Esophagus muscularis mucosa (tissue), 4 donors: Measurements from ENCODE around the gene SPANXN2. TPM values are rescaled to one million over a fixed set of nuclear protein-coding genes. Genes with fewer than 3 reads are reported as not detected.

Source experiments
- DNase-seq: peaks from one replicate; pipeline ENCODE4 v3.0.0-alpha.2; 2017; ENCODE audit errors: extremely low spot score
- H3K27ac ChIP-seq, 4 donors: fragments of 200-600 bp; sonication (generic); replicated peaks in 1 of 4; 1 replicate in 3 of 4; 2 replicates in 1 of 4; pipeline ENCODE4 v1.5.1; 2016 to 2019; ENCODE audit warnings: mild to moderate bottlenecking in 1 of 4
- H3K27me3 ChIP-seq, 4 donors: fragments of 200-600 bp; sonication (generic); one replicate each; pipeline versions ENCODE4 v1.5.1 to v1.6.0; 2016 to 2019
- H3K36me3 ChIP-seq, 4 donors: fragments of 200-600 bp; sonication (generic); one replicate each; pipeline ENCODE4 v1.5.1; 2016 to 2019
- H3K4me1 ChIP-seq, 4 donors: fragments of 200-600 bp; sonication (generic); one replicate each; pipeline ENCODE4 v1.5.1; 2016 to 2019
- H3K4me3 ChIP-seq, 4 donors: fragments of 200-600 bp; sonication (generic); 1 replicate in 2 of 4; 2 replicates in 2 of 4; pipeline ENCODE4 v1.5.1; 2016 to 2019; ENCODE audit warnings: mild to moderate bottlenecking in 4 of 4, moderate library complexity in 1 of 4
- H3K9me3 ChIP-seq, 4 donors: fragments of 200-600 bp; sonication (generic); 1 replicate in 3 of 4; 2 replicates in 1 of 4; pipeline ENCODE4 v1.5.1; 2016 to 2019
- EP300 ChIP-seq: sonication (generic); formaldehyde crosslinking; IDR thresholded peaks from one replicate; pipeline ENCODE4 v1.6.1; 2017; ENCODE audit warnings: antibody characterized with exemption
- POLR2A ChIP-seq: fragments of 450-650 bp; IDR thresholded peaks from one replicate; pipeline ENCODE4 v1.6.1; 2017; ENCODE audit warnings: antibody characterized with exemption, moderate library complexity, mild to moderate bottlenecking, low read depth
- POLR2AphosphoS5 ChIP-seq, 2 donors: sonication (generic); formaldehyde crosslinking; IDR thresholded peaks; one replicate each; pipeline ENCODE4 v1.6.1; 2017; ENCODE audit warnings: antibody characterized with exemption in 2 of 2
- WGBS: methylation state at CpG from one replicate; pipeline ENCODE4 v1.1.5; 2018; 5-methylcytosine and 5-hydroxymethylcytosine counted together
- intact Hi-C: fragments of 100-400 bp; cut with DNase I; formaldehyde crosslinking; loops from one replicate; pipeline ENCODE4 v1.15.1; 2023
- total RNA-seq, 4 donors: library from RNA; depleted of rRNA; stranded (reverse); fragments of >200 nt; gene quantifications; one replicate each; pipeline versions ENCODE4 v1.1.0 to v1.2.1, GENCODE V29; 2016
- TF ChIP-seq, protein P1 (sequence below), 3 experiments: fragments of 200-600 bp in 2 of 3; fragments of 450-650 bp in 1 of 3; sonication (generic) in 2 of 3; IDR thresholded peaks; one replicate each; pipeline ENCODE4 v1.5.1; 2017 to 2019; ENCODE audit warnings: antibody characterized with exemption in 3 of 3, mild to moderate bottlenecking in 2 of 3, moderate library complexity in 1 of 3

Gene SPANXN2
- total RNA-seq, 4 donors from 2014 or later = not detected

DNA sequence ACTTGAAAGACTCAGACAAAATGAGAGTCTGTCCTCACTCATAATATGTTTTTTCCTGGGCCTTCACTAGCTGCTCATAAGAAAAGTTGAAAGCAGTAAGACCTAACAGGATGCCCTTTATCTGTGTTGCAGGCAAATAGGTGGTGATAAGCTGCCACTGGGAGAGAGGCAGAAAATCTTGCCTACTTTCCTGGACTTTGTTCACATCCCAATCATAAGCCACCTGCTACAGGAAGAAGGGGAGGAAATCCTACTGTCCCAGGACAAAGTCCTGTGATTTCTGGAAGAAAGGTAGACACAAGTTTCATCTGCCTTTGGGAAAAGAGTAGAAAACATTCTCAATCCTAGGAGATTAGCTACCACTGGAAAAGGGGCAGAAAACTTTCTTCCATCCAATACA, 13.3 kb upstream of the SPANXN2 start:
- intact Hi-C loops = no loop called here
- no peaks in the 10 kb centered on the region for H3K27me3 ChIP-seq

DNA sequence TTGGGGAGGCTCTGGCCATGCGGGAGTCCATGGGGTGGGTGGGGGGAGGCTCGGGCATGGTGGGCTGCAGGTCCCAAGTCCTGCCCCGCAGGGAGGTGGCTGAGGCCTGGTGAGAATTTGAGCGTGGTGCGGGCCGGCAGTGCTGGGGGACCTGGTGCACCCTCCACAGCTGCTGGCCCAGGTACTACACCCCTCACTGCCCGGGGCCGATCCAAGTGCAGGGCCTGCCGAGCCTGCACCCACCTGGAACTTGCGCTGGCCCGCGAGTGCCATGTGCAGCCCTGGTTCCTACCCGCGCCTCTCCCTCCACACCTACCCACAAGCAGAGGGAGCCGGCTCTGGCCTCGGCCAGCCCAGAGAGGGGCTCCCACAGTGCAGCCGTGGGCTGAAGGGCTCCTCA, 5.7 kb upstream of the SPANXN2 start:
- DNase-seq = no peak
- Histone ChIP-seq H3K9me3 (peaks cover 0 to 9% (median 0%) of the 10 kb centered on the region in 4 donors), H3K27ac (no peak overlapping the region), H3K4me3 (no peak overlapping the region), H3K27me3 (no peaks in the 10 kb centered on the region), H3K36me3 (no peaks in the 10 kb centered on the region), H3K4me1 (no peaks in the 10 kb centered on the region)
- TF ChIP-seq POLR2AphosphoS5 (IDR thresholded peaks at IDR 0.05) = no peak
- no peak for TF ChIP-seq POLR2A
- TF ChIP-seq EP300 = no peak
- TF ChIP-seq, protein P1, sequence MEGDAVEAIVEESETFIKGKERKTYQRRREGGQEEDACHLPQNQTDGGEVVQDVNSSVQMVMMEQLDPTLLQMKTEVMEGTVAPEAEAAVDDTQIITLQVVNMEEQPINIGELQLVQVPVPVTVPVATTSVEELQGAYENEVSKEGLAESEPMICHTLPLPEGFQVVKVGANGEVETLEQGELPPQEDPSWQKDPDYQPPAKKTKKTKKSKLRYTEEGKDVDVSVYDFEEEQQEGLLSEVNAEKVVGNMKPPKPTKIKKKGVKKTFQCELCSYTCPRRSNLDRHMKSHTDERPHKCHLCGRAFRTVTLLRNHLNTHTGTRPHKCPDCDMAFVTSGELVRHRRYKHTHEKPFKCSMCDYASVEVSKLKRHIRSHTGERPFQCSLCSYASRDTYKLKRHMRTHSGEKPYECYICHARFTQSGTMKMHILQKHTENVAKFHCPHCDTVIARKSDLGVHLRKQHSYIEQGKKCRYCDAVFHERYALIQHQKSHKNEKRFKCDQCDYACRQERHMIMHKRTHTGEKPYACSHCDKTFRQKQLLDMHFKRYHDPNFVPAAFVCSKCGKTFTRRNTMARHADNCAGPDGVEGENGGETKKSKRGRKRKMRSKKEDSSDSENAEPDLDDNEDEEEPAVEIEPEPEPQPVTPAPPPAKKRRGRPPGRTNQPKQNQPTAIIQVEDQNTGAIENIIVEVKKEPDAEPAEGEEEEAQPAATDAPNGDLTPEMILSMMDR (IDR thresholded peaks at IDR 0.05) = no peak
- intact Hi-C loops = no loop called here
- WGBS = 90% methylated on average over 7 of the region's 17 CpGs

More for the DNA sequence above, 13.3 kb upstream of the SPANXN2 start:
- TF ChIP-seq EP300 (no peak), POLR2AphosphoS5 (IDR thresholded peaks at IDR 0.05) (no peak), POLR2A (no peak)
- TF ChIP-seq, protein P1 (IDR thresholded peaks at IDR 0.05) = no peak
- DNase-seq = no peak
- Histone ChIP-seq H3K36me3 (no peaks in the 10 kb centered on the region), H3K4me1 (no peaks in the 10 kb centered on the region), H3K27ac (no peak overlapping the region), H3K9me3 (no peaks in the 10 kb centered on the region), H3K4me3 (no peak overlapping the region)

DNA sequence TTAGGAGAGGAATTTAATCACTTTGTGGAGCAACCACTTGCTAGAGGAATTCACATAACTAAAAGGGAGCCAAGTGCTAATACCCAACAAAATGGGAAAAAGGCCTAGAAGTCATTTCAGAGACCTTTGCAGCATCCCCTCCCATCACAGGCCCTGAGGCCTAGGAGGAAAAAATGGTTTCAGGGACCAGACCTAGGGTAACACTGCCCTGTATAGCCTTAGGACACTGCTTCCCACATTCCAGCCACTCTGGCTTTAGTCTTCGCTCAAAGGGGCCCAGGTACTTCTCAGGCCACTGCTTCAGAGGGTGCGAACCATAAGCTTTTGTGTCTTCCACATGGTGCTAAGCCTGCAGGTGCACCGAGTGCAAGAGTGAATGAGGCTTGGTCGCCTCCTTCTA, 19.1 kb downstream of the SPANXN2 start:
- Histone ChIP-seq H3K4me1 (no peaks in the 10 kb centered on the region), H3K27me3 (no peaks in the 10 kb centered on the region), H3K9me3 (no peaks in the 10 kb centered on the region), H3K4me3 (no peak overlapping the region), H3K36me3 (no peaks in the 10 kb centered on the region), H3K27ac (no peak overlapping the region)
- DNase-seq = no peak
- WGBS = 71% methylated on average over 4 of the region's 4 CpGs
- TF ChIP-seq, protein P1 (IDR thresholded peaks at IDR 0.05) = no peak
- TF ChIP-seq POLR2A = no peak
- intact Hi-C loops = no loop called here

DNA sequence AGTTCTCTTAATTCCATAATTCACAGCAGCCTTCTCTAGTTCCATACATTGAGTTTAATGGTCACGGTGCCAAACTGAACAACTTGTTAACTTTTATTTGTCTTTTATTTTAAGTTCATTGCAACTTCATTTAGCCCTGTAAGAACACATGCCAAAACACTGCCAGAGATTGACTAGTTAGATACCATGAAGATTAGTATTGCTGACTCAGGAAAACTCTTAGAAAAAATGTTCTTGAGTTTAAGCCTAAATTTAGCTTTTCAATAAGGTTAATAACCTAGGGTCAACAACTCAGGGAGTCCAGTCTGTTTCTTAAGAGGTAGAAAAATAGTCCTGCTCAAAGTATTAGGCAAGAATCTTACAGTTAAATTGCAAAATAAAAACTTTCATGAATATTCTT, 25.7 kb downstream of the SPANXN2 start:
- Histone ChIP-seq H3K27me3 (no peaks in the 10 kb centered on the region), H3K4me1 (no peaks in the 10 kb centered on the region), H3K4me3 (no peak overlapping the region), H3K9me3 (no peaks in the 10 kb centered on the region), H3K36me3 (no peaks in the 10 kb centered on the region), H3K27ac (no peak overlapping the region)
- DNase-seq = no peak
- TF ChIP-seq EP300 (no peak), POLR2AphosphoS5 (IDR thresholded peaks at IDR 0.05) (no peak), POLR2A (no peak)
- TF ChIP-seq, protein P1 (IDR thresholded peaks at IDR 0.05) = no peak
- intact Hi-C loops = no loop called here
- 93% methylated on average over 1 of the region's 1 CpG for WGBS

DNA sequence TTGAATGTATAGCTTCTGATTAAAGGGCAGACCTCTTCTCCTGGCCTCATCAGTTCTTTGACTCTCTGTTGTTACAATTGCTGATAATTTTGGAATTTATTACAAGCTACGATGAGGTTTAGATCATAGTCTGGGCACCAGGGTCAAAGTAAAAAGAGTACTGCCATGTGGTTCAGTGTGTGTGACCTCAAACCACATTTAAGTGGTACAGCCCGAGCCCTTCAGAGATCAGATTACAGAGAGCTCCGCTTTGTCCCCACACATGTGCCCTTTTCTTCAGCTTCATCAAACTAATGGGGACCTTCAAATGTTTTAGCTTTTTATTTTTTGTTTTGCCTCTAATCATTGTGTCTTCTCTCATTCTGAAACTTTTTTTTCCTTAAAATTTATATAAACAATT, 37.1 kb downstream of the SPANXN2 start:
- no peaks in the 10 kb centered on the region for H3K9me3 ChIP-seq
- no peak for DNase-seq
- H3K36me3 ChIP-seq = no peaks in the 10 kb centered on the region
- no peak overlapping the region for H3K27ac ChIP-seq
- H3K27me3 ChIP-seq = no peaks in the 10 kb centered on the region
- H3K4me1 ChIP-seq = no peaks in the 10 kb centered on the region
- intact Hi-C loops = no loop called here
- no peak overlapping the region for H3K4me3 ChIP-seq
- WGBS = 61% methylated on average over 3 of the region's 3 CpGs
- no peak for TF ChIP-seq POLR2A
- TF ChIP-seq, protein P1 (IDR thresholded peaks at IDR 0.05) = no peak
- TF ChIP-seq EP300 = no peak
- no peak for TF ChIP-seq POLR2AphosphoS5 (IDR thresholded peaks at IDR 0.05)
